ENCODE data around the gene ARMH1. TPM values are rescaled to one million over a fixed set of nuclear protein-coding genes. Genes with fewer than 3 reads are reported as not detected.

Gene ARMH1
- total RNA-seq, 1 experiment from 2014 or later: 0.15 TPM

DNA sequence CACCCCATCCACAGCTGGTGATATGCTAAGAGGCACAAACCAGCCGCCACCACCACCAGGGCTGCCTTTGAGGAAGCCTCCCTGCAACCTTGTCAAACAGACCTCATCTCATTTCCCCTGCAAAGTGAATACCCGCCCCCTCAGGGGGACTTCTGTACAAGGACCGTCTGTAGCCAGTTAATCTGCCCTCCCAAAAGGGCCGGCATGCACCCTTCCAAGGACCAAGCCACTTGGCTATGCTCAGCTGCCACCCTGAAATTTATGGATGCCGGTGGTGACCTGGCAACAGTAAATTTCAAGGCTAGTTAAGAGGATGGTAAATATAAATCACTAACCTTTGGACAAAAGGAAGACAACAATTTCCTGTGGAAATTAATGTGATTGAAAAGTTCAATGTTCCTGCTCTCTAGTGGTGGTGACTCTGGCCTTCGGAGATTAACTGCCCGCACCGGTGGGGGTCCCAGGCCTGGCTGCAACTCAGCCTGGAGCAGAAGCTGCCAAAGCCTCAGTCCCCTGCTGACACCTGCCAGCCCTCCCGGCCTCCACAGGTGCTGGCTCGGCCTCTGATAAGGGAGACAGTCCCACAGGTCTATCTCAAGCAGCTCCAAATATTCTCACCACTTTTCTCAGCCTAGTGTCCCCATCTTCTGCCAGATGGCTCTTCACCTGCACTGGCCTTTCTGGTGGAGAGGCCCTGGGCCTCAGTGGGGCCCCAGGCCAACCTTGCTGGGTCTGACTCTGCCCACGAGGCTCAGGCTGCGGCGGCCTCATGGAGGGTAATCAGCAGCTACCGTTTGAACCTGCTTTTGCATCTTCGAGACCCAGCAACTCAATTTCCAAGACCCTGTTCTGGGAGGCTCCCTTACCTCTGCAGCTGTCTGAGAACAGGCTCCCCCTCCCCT lies 12.5 kb upstream of the ARMH1 start:
- Histone ChIP-seq H2AFZ (ENCODE audit: low read length) (no peak overlapping the region), H3K4me3 (ENCODE audit: low read length) (no peak overlapping the region), H3K27me3 (ENCODE audit: low read length) (no peaks in the 10 kb centered on the region), H3K4me1 (ENCODE audit: insufficient read depth, low read length) (no peaks in the 10 kb centered on the region), H3K9ac (ENCODE audit: low read length) (no peak overlapping the region), H3K9me2 (replicated peaks; ENCODE audit: low read length) (no peaks in the 10 kb centered on the region), H3K27ac (ENCODE audit: low read length) (no peak overlapping the region), H3K36me3 (ENCODE audit: low read depth, low read length) (no peaks in the 10 kb centered on the region), H3K9me3 (ENCODE audit: low read length) (no peaks in the 10 kb centered on the region), H3F3A (ENCODE audit: low read length, unreplicated experiment) (no peaks in the 10 kb centered on the region), H3K4me2 (ENCODE audit: low read length) (no peak overlapping the region), H4K20me1 (ENCODE audit: low read length) (no peaks in the 10 kb centered on the region), H3K79me2 (ENCODE audit: low read length) (no peaks in the 10 kb centered on the region)
- intact Hi-C loops (cut with micrococcal nuclease): no loop called here
- no peak for ATAC-seq
- ChIA-PET POLR2A (ENCODE audit: unreplicated experiment) (no interaction called here), CTCF (interaction anchor here (0.8 kb wide), 1 partner anchor 10 kb away, joined by 3 read pairs; no protein-coding TSS in a partner anchor)
- BruUV-seq (replicated peaks): no TSS peak
- no peak for DNase-seq
- TF ChIP-seq EZH2 (IDR thresholded peaks at IDR 0.05; ENCODE audit: low read length, unreplicated experiment) (no peak), EZH2phosphoT487 (IDR thresholded peaks at IDR 0.05; ENCODE audit: borderline replicate concordance, low read length) (no peak)
- TF ChIP-seq, protein P1, sequence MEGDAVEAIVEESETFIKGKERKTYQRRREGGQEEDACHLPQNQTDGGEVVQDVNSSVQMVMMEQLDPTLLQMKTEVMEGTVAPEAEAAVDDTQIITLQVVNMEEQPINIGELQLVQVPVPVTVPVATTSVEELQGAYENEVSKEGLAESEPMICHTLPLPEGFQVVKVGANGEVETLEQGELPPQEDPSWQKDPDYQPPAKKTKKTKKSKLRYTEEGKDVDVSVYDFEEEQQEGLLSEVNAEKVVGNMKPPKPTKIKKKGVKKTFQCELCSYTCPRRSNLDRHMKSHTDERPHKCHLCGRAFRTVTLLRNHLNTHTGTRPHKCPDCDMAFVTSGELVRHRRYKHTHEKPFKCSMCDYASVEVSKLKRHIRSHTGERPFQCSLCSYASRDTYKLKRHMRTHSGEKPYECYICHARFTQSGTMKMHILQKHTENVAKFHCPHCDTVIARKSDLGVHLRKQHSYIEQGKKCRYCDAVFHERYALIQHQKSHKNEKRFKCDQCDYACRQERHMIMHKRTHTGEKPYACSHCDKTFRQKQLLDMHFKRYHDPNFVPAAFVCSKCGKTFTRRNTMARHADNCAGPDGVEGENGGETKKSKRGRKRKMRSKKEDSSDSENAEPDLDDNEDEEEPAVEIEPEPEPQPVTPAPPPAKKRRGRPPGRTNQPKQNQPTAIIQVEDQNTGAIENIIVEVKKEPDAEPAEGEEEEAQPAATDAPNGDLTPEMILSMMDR (conservative IDR thresholded peaks at IDR 0.05; ENCODE audit: low read depth, low read length): no peak

DNA sequence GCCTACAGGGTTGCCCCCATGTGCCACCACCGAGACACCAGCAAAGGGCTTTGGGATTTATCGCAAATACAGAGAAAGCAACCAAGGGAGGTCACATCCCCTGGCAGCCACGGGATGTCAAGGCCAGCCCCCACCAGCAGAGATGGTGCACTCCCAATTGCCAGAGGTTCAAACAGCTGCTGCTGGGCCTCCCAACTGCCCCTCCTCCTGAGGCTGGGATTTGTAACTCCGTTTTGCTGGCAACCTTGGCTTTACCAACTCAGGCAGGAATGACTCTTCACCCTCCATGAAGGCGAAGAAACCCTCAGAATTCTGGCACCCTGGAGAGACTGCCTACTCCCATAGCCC lies 11.9 kb upstream of the ARMH1 start:
- Histone ChIP-seq H3K9ac (ENCODE audit: low read length) (no peak overlapping the region), H3K9me3 (ENCODE audit: low read length) (no peaks in the 10 kb centered on the region), H2AFZ (ENCODE audit: low read length) (no peak overlapping the region), H3K27me3 (ENCODE audit: low read length) (no peaks in the 10 kb centered on the region), H4K20me1 (ENCODE audit: low read length) (no peaks in the 10 kb centered on the region), H3F3A (ENCODE audit: low read length, unreplicated experiment) (no peaks in the 10 kb centered on the region), H3K4me3 (ENCODE audit: low read length) (no peak overlapping the region), H3K36me3 (ENCODE audit: low read depth, low read length) (no peaks in the 10 kb centered on the region), H3K4me1 (ENCODE audit: insufficient read depth, low read length) (no peaks in the 10 kb centered on the region), H3K4me2 (ENCODE audit: low read length) (no peak overlapping the region), H3K27ac (ENCODE audit: low read length) (no peak overlapping the region), H3K79me2 (ENCODE audit: low read length) (no peaks in the 10 kb centered on the region), H3K9me2 (replicated peaks; ENCODE audit: low read length) (no peaks in the 10 kb centered on the region)
- DNase-seq (no peak), ATAC-seq (no peak)
- no TSS peak for BruUV-seq (replicated peaks)
- intact Hi-C loops (cut with micrococcal nuclease): no loop called here
- ChIA-PET CTCF (interaction anchor here (0.8 kb wide), 1 partner anchor 10 kb away, joined by 3 read pairs; no protein-coding TSS in a partner anchor), POLR2A (ENCODE audit: unreplicated experiment) (no interaction called here)
- TF ChIP-seq EZH2phosphoT487 (IDR thresholded peaks at IDR 0.05; ENCODE audit: borderline replicate concordance, low read length): no peak

DNA sequence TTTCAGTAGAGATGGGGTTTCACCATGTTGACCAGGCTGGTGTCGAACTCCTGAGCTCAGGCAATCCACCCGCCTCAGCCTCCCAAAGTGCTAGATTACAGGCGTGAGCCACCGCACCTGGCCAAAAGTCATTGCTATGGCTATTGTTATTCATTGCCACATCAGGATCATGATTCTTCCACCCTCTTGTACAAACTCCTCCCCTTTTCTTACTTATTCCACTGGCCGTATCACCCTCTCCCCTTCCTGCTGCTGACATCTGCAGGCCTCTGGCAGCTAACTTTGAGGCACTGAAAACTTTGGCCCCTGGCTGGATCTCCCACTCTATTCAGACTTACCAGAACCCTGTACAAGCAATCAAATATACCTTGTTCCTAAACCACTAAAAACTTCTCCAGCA lies 11.1 kb upstream of the ARMH1 start:
- Histone ChIP-seq H3K9me3 (ENCODE audit: low read length) (no peaks in the 10 kb centered on the region), H3K9me2 (replicated peaks; ENCODE audit: low read length) (no peaks in the 10 kb centered on the region), H3K4me1 (ENCODE audit: insufficient read depth, low read length) (no peaks in the 10 kb centered on the region), H3K27ac (ENCODE audit: low read length) (no peak overlapping the region), H3F3A (ENCODE audit: low read length, unreplicated experiment) (no peaks in the 10 kb centered on the region), H3K4me2 (ENCODE audit: low read length) (no peak overlapping the region), H3K9ac (ENCODE audit: low read length) (no peak overlapping the region), H3K4me3 (ENCODE audit: low read length) (no peak overlapping the region), H3K36me3 (ENCODE audit: low read depth, low read length) (no peaks in the 10 kb centered on the region), H4K20me1 (ENCODE audit: low read length) (no peaks in the 10 kb centered on the region), H2AFZ (ENCODE audit: low read length) (no peak overlapping the region), H3K27me3 (ENCODE audit: low read length) (no peaks in the 10 kb centered on the region), H3K79me2 (ENCODE audit: low read length) (no peaks in the 10 kb centered on the region)
- no TSS peak for BruUV-seq (replicated peaks)
- POLR2A ChIA-PET (ENCODE audit: unreplicated experiment): no interaction called here
- CTCF ChIA-PET: no interaction called here
- no peak for ATAC-seq
- intact Hi-C loops (cut with micrococcal nuclease): no loop called here
- DNase-seq: no peak
- TF ChIP-seq, protein P1 (conservative IDR thresholded peaks at IDR 0.05; ENCODE audit: low read depth, low read length): no peak
- TF ChIP-seq EZH2 (IDR thresholded peaks at IDR 0.05; ENCODE audit: low read length, unreplicated experiment) (no peak), EZH2phosphoT487 (IDR thresholded peaks at IDR 0.05; ENCODE audit: borderline replicate concordance, low read length) (no peak)

Measured in PC-3 (cell line).